ENCODE measurements around the gene LEF1. TPM values are rescaled to one million over a fixed set of nuclear protein-coding genes. Genes with fewer than 3 reads are reported as not detected.

Gene LEF1
- total and polyA plus RNA-seq, 2 experiments from 2014 or later, result 0.50 to 0.73 TPM

DNA sequence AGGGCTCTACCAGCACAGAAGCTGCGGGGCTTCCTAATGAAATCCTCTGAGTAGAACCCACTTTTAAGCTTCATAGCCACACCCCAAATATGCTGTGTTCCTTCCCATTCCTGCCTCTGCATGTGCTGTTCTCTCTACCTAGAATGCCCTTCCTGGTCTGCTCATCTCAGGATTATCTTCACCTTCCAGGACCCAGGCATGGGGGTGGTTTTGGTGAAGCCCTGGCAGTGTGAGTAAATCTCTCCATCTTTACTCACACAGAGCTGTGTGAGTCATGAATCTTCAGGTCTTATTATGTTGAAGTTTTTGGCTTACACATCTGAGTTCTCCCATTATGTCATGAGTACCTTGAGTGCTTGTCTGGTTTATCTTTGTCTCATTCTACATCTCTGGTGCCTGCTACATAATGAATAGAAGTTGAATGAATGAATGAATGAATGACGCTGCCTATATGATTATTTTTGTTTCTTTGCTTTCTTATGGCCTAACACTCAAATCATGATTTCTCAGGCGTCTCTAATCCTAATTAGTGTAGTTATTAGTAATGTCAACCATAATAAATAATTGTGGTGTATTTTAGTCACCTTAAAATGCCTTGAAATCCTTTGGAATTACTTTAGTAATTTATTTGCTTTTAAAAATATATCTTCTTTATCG is 137.2 kb downstream of the LEF1 start:
- H3K27ac Mint-ChIP-seq, result no peak overlapping the region
- H3K4me3 Mint-ChIP-seq, result no peak overlapping the region

DNA sequence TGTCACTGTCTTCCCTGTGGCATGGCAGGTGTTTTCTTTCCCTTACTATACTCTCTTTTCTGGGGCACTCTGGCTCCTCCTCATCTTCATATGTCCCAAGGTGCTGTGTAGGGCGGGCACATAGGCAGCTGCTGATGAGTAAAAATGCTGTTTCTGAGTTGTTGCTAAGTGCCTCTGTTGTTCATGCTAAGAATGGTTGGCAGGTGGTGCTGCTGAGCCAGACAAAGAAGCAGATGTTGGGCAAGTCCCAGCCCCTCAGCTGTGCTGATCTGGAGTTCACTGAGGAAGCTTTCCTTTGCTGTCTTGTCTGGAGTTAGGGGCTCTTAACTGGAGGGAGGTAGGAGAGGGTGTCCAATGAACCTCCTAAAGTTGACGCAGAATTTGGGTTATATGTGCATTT is 138.4 kb downstream of the LEF1 start:
- H3K4me3 ChIP-seq, result no peak overlapping the region
- Mint-ChIP-seq H3K9me3 (no peaks in the 10 kb centered on the region), H3K27me3 (ENCODE audit: insufficient read depth, low read depth, poor library complexity) (no peaks in the 10 kb centered on the region), H3K36me3 (ENCODE audit: low read depth) (peaks cover 48% of the 10 kb centered on the region), H3K4me1 (peaks cover 4% of the 10 kb centered on the region; the same call in 1 of the 3 replicates), H3K4me3 (no peak overlapping the region), H3K27ac (no peak overlapping the region)
- no peaks in the 10 kb centered on the region for H3K9me2 ChIP-seq (ENCODE audit: insufficient read depth)
- ATAC-seq (peak; percentile 96), DNase-seq (ENCODE audit: low spot score) (peak; percentile 68)
- TF ChIP-seq POLR2AphosphoS5 (IDR thresholded peaks at IDR 0.05; ENCODE audit: low read depth), result no peak
- TF ChIP-seq, protein P1, sequence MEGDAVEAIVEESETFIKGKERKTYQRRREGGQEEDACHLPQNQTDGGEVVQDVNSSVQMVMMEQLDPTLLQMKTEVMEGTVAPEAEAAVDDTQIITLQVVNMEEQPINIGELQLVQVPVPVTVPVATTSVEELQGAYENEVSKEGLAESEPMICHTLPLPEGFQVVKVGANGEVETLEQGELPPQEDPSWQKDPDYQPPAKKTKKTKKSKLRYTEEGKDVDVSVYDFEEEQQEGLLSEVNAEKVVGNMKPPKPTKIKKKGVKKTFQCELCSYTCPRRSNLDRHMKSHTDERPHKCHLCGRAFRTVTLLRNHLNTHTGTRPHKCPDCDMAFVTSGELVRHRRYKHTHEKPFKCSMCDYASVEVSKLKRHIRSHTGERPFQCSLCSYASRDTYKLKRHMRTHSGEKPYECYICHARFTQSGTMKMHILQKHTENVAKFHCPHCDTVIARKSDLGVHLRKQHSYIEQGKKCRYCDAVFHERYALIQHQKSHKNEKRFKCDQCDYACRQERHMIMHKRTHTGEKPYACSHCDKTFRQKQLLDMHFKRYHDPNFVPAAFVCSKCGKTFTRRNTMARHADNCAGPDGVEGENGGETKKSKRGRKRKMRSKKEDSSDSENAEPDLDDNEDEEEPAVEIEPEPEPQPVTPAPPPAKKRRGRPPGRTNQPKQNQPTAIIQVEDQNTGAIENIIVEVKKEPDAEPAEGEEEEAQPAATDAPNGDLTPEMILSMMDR (conservative IDR thresholded peaks at IDR 0.05; ENCODE audit: low read depth in 2 of 2), result peak; percentile 51 to 77
- no peaks in the 10 kb centered on the region for H3K27me3 ChIP-seq (ENCODE audit: insufficient read depth)
- no peak overlapping the region for H3K4me2 ChIP-seq
- H3K27ac ChIP-seq (ENCODE audit: low read depth), result no peak overlapping the region
- H2AFZ ChIP-seq, result no peak overlapping the region
- H3F3A ChIP-seq (replicated peaks; ENCODE audit: low read depth), result no peaks in the 10 kb centered on the region
- no peaks in the 10 kb centered on the region; the same call in 1 of the 2 replicates for H4K20me1 ChIP-seq (replicated peaks; ENCODE audit: insufficient read depth)
- H3K79me2 ChIP-seq (replicated peaks; ENCODE audit: insufficient read depth), result no peaks in the 10 kb centered on the region
- H3K4me1 ChIP-seq (ENCODE audit: insufficient read depth), result no peaks in the 10 kb centered on the region
- peaks cover 10% of the 10 kb centered on the region for H3K36me3 ChIP-seq (ENCODE audit: insufficient read depth)

More for the DNA sequence above, 137.2 kb downstream of the LEF1 start:
- peak; percentile 27 for DNase-seq (ENCODE audit: low spot score)
- H4K20me1 ChIP-seq (replicated peaks; ENCODE audit: insufficient read depth), result no peaks in the 10 kb centered on the region; the same call in 1 of the 2 replicates
- H3K36me3 ChIP-seq (ENCODE audit: insufficient read depth), result peaks cover 10% of the 10 kb centered on the region
- Mint-ChIP-seq H3K9me3 (no peaks in the 10 kb centered on the region), H3K36me3 (ENCODE audit: low read depth) (peaks cover 43% of the 10 kb centered on the region), H3K4me1 (peaks cover 10% of the 10 kb centered on the region), H3K27me3 (ENCODE audit: insufficient read depth, low read depth, poor library complexity) (peaks cover 4% of the 10 kb centered on the region)
- H3K79me2 ChIP-seq (replicated peaks; ENCODE audit: insufficient read depth), result no peaks in the 10 kb centered on the region
- no peak for TF ChIP-seq NANOG (IDR thresholded peaks at IDR 0.05; ENCODE audit: borderline replicate concordance)
- no peak for TF ChIP-seq CREB1 (CRISPR knock-in tag; IDR thresholded peaks at IDR 0.05; ENCODE audit: low read depth)
- H3K27me3 ChIP-seq (ENCODE audit: insufficient read depth), result no peaks in the 10 kb centered on the region
- no peaks in the 10 kb centered on the region for H3K4me1 ChIP-seq (ENCODE audit: insufficient read depth)
- ATAC-seq, result no peak
- no peak overlapping the region for H3K4me2 ChIP-seq
- no peaks in the 10 kb centered on the region for H3F3A ChIP-seq (replicated peaks; ENCODE audit: low read depth)
- H3K4me3 ChIP-seq, result no peak overlapping the region
- no peak overlapping the region for H3K27ac ChIP-seq (ENCODE audit: low read depth)
- no peak overlapping the region for H2AFZ ChIP-seq
- H3K9me2 ChIP-seq (ENCODE audit: insufficient read depth), result no peaks in the 10 kb centered on the region

DNA sequence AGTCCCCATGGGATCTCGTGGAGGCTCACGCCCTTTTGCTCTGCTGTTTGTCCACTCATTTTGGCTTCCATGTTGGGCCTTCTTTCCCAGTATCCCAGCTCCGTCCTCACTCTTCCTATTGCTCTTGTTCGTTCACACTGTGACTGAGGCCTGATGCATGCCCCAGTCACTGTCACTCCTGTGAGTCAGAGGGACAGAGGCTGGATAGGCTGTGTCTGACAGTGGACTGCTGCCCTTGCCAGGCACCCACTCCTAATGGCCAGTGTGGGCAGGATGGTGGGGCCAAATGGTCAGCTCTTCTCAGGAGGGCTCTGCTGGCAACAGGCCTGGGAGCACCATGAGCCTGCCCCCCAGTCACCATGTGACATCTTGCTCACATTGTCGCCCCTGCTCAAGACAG is 139.0 kb downstream of the LEF1 start:
- no peaks in the 10 kb centered on the region for H3K4me1 ChIP-seq (ENCODE audit: insufficient read depth)
- ATAC-seq, result no peak
- no peaks in the 10 kb centered on the region for H3F3A ChIP-seq (replicated peaks; ENCODE audit: low read depth)
- H3K4me3 ChIP-seq, result no peak overlapping the region
- no peak overlapping the region for H3K4me2 ChIP-seq
- Mint-ChIP-seq H3K4me3 (no peak overlapping the region), H3K27me3 (ENCODE audit: insufficient read depth, low read depth, poor library complexity) (no peaks in the 10 kb centered on the region), H3K9me3 (no peaks in the 10 kb centered on the region), H3K4me1 (peaks cover 4% of the 10 kb centered on the region; the same call in 1 of the 3 replicates), H3K36me3 (ENCODE audit: low read depth) (peaks cover 44% of the 10 kb centered on the region), H3K27ac (no peak overlapping the region)
- no peak overlapping the region for H3K27ac ChIP-seq (ENCODE audit: low read depth)
- no peak for DNase-seq (ENCODE audit: low spot score)
- TF ChIP-seq EZH2 (IDR thresholded peaks at IDR 0.05; ENCODE audit: low read depth, unreplicated experiment) (no peak), CREB1 (CRISPR knock-in tag; IDR thresholded peaks at IDR 0.05; ENCODE audit: low read depth) (no peak), ZNF331 (CRISPR knock-in tag; IDR thresholded peaks at IDR 0.05; ENCODE audit: low read depth) (no peak)
- no peaks in the 10 kb centered on the region for H3K9me2 ChIP-seq (ENCODE audit: insufficient read depth)
- peaks cover 14% of the 10 kb centered on the region for H3K36me3 ChIP-seq (ENCODE audit: insufficient read depth)
- no peak overlapping the region for H2AFZ ChIP-seq
- no peaks in the 10 kb centered on the region for H3K79me2 ChIP-seq (replicated peaks; ENCODE audit: insufficient read depth)
- no peaks in the 10 kb centered on the region; the same call in 1 of the 2 replicates for H4K20me1 ChIP-seq (replicated peaks; ENCODE audit: insufficient read depth)
- no peaks in the 10 kb centered on the region for H3K27me3 ChIP-seq (ENCODE audit: insufficient read depth)

All from GM23338 (cell line).